ENCODE results near the gene YDJC.
"Not testable (repeated sequence)": the region's sequence is repeated elsewhere in the genome, so short reads cannot be mapped to it uniquely, and the experiment has no call there.

YDJC gene

DNA sequence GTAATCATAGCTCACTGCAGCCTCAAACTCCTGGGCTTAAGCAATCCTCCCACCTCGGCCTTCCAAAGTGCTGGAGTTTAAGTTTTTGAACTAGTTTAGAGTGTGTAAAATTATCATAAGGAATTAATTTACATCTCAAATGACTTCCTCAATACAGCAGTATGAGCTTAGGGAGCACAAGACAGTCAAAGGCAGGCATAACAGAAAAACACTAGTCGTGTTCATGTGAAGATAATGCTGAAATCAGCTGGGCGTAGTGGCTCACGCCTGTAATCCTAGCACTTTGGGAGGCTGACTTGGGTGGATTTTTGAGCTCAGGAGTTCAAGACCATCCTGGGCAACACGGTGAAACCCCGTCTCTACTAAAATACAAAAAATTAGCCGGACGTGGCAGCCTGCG, 25.8 kb downstream of the YDJC start:
- no peak for DNase-seq

- DNase-seq, result no peak
Measured at GRCh38 chr22:21602579-21602978, 27.2 kb downstream of the YDJC start.

DNA sequence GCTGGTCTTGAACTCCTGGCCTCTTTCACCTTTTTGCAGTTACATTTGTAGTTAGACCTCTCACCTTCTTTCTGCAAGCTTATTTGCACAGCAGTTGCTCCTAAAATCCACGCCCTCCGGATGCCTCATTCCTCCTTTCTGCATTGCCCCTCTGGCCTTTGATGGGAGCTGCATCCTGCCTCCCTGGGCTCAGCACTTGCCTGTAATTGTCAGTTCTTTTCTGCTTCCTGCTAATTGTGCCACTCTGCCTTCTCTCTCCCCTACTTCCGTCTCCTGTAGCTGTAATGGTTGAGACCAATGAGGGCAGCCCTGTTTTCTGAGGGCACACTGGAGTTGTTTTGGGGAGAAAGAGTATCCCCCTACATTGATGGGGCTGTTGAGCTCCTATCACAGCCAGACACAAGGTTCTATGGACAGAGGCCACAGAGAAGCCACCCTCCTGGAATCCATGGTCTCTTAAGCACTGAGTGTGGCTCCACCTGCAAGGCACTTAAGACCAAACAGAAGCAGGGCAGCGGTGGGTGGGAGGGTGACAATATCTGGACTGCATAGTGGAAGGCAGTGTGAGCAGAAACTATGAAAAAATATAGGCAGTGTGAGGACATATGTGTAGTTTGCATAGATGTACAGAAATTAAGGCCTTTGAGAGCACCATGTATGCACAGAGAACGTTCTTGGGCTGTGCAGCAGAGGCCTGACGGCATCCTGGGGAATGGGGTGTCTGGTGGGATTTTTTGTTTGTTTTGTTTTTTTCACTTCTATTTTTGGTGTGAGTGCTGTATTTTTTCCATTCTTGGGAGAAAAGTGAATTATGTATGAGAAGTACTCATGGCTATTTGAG, 30.5 kb downstream of the YDJC start:
- no peak for DNase-seq

DNA sequence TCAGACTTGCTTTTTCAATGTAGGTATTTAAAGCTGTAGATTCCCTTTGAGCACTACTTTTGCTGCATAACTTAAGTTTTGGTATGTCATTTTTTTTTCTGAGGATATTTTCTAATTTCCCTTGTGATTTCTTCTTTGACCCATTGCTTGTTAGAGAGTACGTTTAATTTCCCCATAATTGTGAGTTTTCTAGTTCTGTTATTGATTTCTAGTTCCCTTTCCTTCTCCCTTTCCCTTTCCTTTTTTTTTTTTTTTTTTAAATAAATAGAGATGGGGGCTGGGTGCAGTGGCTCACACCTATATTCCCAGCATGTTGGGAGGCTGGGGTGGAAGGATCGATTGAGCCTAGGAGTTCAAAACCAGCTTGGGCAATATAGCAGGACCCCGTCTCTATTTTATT, 31.5 kb downstream of the YDJC start:
- no peak for DNase-seq

GRCh38 chr22:21596356-21597135, 33.3 kb downstream of the YDJC start:
- not testable (repeated sequence) for DNase-seq

DNA sequence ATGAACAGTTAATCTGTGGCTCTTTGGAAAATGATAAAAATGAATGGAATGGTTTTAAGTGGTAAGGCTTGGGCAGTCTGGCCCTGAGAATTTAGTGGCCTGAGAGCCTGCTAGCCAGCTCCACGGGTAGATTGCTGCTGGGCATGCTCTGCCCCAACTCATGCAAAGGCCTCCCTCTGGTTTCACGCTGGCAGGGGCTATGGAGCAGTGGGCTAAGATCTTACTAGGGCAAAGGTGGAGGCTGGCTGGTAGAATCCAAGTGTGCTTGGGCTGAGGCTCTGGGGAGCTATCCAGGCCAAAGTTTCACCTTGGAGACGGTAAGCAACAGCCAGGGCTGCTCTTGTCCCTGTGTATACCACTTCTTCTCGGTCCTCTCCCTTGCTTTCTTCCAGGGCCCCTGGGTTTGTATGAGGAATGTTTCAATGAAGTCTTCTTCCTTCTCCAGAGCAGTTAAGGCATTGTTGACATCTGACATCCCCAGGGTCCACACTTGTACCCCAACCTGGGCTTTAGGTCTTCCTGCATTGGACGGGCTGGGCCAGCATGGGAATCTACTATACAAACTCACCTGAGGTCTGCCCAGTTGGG, 34.9 kb downstream of the YDJC start:
- no peak for DNase-seq

DNA sequence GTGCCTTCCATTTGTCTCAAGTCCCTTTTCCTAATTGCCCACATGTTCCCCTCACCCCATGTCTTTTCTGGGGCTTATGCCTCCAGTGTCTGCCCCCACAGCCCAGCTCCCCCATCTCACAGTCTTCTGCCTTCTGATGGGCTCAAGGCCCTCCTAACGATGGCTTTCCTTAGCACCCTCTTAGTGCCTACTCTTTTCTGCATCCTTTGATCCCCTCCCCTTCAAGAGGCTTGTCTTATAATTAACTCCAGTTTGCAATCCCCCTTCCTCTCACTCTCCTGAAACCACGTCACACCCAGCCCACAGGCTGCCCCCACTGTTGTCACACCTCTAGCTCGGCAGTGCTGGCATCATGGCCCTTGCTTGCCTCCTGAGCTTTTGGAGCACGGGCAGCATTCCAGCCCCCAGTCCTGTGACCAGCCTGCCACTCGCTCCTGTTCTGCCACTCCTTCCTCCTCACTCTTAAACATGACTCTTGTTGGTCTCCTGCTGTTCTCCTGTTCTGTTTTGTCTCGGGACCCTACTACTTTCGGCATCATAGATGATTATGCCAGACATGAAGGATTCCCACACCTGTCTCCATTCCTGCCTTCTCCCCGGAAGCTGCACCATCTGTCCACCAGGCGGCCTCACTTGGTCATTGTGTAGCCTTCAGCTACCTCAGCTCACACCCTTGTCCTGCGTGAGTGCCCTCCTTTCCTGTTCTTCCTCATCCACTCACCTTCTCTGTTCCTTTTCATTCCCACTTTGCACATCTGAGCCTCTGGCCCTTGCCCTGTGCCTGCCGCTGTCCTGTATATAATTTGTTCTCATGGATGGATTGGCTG, 36.2 kb downstream of the YDJC start:
- DNase-seq, result no peak

DNA sequence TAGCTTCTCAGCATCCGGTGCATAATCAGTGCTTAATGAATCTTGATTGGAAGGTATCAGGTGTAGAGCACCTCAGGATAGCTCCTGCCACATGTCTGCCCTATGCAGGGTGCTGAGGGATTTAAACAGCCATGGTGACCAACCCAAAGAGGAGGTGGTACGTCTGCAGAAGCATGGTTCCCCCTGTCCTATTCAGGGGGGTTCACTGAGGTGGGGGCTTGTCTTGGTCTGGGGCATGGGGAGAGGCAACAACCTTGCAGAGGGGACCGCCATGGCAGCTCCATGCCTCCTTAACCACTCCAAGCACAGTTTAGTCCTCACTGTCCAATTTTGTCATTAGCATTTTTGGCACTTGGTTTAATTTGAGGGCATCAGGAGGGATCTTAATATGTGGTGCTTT, 37.4 kb downstream of the YDJC start:
- DNase-seq, result no peak

- no peak for DNase-seq
Measured at GRCh38 chr22:21591695-21592094, 38.1 kb downstream of the YDJC start.

- no peak for DNase-seq
Measured at GRCh38 chr22:21590809-21591641, 38.8 kb downstream of the YDJC start.

GRCh38 chr22:21589396-21589795, 40.4 kb downstream of the YDJC start:
- no peak for DNase-seq

- peak; percentile 11 to 30 for DNase-seq
Measured at GRCh38 chr22:21587803-21588611, 41.8 kb downstream of the YDJC start.

DNA sequence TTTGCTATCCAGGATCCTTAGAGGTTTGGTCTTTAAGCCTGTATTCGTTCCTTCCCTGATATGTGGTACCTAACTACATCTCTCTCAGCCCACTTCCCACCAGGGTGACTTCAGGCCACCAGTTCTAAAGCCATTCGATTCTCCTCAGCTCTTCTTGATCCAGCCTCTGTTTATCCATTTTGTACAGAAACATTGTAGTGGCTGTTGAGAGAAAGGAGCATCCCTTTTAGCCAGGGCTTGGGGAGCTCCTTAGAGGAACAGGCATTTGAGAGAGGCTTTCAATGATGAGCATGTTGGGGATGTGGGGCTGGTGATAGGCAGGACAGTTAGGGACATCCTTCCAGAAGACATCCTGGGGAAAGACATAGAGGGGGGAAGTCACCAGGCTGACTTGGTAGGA, 44.4 kb downstream of the YDJC start:
- DNase-seq, result no peak

GRCh38 chr22:21582801-21583740, 46.8 kb downstream of the YDJC start:
- no peak for DNase-seq

DNA sequence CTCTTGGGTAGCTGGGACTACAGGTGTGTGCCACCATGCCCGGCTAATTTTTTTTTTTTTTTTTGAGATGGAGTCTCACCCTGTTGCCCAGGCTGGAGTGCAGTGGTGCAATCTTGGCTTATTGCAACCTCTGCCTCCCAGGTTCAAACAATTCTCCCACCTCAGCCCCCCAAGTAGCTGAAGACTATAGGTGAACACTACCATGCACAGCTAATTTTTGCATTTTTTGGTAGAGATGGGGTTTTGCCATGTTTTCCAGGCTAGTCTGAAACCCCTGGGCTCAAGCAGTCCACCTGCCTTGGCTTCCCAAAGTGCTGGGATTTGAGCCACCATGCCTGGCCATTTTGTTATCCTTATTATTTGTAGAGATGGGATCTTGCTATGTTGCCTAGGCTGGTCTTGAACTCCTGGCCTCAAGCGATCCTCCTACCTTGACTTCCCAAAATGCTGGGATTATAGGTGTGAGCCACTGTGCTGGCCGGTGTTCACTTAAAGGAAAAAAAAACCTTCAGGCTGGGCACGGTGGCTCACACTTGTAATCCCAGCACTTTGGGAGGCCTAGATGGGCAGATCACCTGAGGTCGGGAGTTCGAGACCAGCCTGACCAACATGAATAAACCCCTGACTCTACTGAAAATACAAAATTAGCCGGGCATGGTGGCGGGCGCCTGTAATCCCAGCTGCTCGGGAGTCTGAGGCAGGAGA, 48.7 kb downstream of the YDJC start:
- not testable (repeated sequence) for DNase-seq

- not testable (repeated sequence) for DNase-seq
Measured at GRCh38 chr22:21580623-21581007, 49.2 kb downstream of the YDJC start.

DNA sequence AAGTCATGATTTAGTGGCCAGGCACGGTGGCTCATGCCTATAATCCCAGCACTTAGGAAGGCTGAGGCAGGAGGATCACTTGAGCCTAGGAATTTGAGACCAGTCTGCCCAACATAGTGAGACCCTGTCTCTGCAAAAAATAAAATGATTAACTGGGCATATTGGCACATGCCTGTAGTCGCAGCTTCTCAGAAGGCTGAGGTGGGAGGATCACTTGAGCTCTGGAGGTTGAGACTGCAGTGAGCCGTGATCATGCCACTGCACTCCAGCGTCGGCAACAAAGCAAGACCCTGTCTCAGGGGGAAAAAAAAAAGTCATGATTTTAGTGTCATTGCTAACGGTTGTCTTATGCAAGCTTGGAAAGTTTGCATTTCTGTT, 50.4 kb downstream of the YDJC start:
- no peak for DNase-seq

All from stimulated activated CD4-positive, alpha-beta T cell treated with anti-CD3 and anti-CD28 coated beads, Interleukin-4, amount 100 ng/mL, for 4 hours (primary cell).